T-helper 1 cell treated with Interleukin-12 subunit alpha and Interleukin-12 subunit beta and Interleukin-4 antibody, amounts not matched to agents 30 μg/mL and 1 μg/mL, for 36 hours (primary cell): Measurements from ENCODE around the gene KLRK1.
"Not testable (repeated sequence)": the region's sequence is repeated elsewhere in the genome, so short reads cannot be mapped to it uniquely, and the experiment has no call there.

Experiments
- H3K27ac Mint-ChIP-seq: one replicate; pipeline ENCODE4 v1.8.0; 2021; ENCODE audit warnings: mild to moderate bottlenecking, mixed read lengths
- H3K27me3 Mint-ChIP-seq: one replicate; pipeline ENCODE4 v1.8.0; 2021; ENCODE audit warnings: low read depth, mixed read lengths
- H3K36me3 Mint-ChIP-seq: one replicate; pipeline ENCODE4 v1.8.0; 2021; ENCODE audit warnings: low read depth, mixed read lengths
- H3K4me1 Mint-ChIP-seq: one replicate; pipeline ENCODE4 v1.8.0; 2021; ENCODE audit warnings: low read depth, mixed read lengths
- H3K4me3 Mint-ChIP-seq: one replicate; pipeline ENCODE4 v1.8.0; 2021; ENCODE audit warnings: mild to moderate bottlenecking, moderate library complexity, mixed read lengths
- H3K9me3 Mint-ChIP-seq: one replicate; pipeline ENCODE4 v1.8.0; 2021; ENCODE audit warnings: mixed read lengths

Gene KLRK1

GRCh38 chr12:10389904-10390303 is at the start of gene KLRK1:
TSS of gene KLRK1 (minus strand) at chr12:10390041. CDS start at chr12:10388810, 1,231 bp downstream.
- H3K27ac Mint-ChIP-seq: no peak within 1 kb of the TSS
- no peaks in the 10 kb centered on the region for H3K36me3 Mint-ChIP-seq
- H3K4me3 Mint-ChIP-seq: no peak within 1 kb of the TSS
- H3K27me3 Mint-ChIP-seq: peaks cover 39% of the 10 kb centered on the region
- H3K9me3 Mint-ChIP-seq: no peaks in the 10 kb centered on the region
- H3K4me1 Mint-ChIP-seq: no peaks in the 10 kb centered on the region

GRCh38 chr12:10437601-10438000 is 47.8 kb upstream of the KLRK1 start:
- not testable (repeated sequence) for H3K27ac Mint-ChIP-seq, H3K4me3 Mint-ChIP-seq, H3K36me3 Mint-ChIP-seq, H3K27me3 Mint-ChIP-seq, H3K4me1 Mint-ChIP-seq, H3K9me3 Mint-ChIP-seq

- not testable (repeated sequence) for H3K27ac Mint-ChIP-seq, H3K4me1 Mint-ChIP-seq, H3K27me3 Mint-ChIP-seq, H3K9me3 Mint-ChIP-seq, H3K4me3 Mint-ChIP-seq, H3K36me3 Mint-ChIP-seq
These were observed 46.0 kb upstream of the KLRK1 start, which contains the start of gene KLRC2 for GRCh38 chr12:10435816-10436215. TSS of gene KLRC2 (minus strand) at chr12:10436010. CDS start at chr12:10435986, 24 bp downstream.

GRCh38 chr12:10430623-10431022 is 40.8 kb upstream of the KLRK1 start:
- not testable (repeated sequence) for H3K9me3 Mint-ChIP-seq, H3K27ac Mint-ChIP-seq, H3K27me3 Mint-ChIP-seq, H3K4me1 Mint-ChIP-seq, H3K36me3 Mint-ChIP-seq, H3K4me3 Mint-ChIP-seq

GRCh38 chr12:10425938-10426337 is 36.1 kb upstream of the KLRK1 start:
- not testable (repeated sequence) for H3K4me3 Mint-ChIP-seq, H3K27ac Mint-ChIP-seq, H3K36me3 Mint-ChIP-seq, H3K27me3 Mint-ChIP-seq, H3K4me1 Mint-ChIP-seq, H3K9me3 Mint-ChIP-seq

DNA sequence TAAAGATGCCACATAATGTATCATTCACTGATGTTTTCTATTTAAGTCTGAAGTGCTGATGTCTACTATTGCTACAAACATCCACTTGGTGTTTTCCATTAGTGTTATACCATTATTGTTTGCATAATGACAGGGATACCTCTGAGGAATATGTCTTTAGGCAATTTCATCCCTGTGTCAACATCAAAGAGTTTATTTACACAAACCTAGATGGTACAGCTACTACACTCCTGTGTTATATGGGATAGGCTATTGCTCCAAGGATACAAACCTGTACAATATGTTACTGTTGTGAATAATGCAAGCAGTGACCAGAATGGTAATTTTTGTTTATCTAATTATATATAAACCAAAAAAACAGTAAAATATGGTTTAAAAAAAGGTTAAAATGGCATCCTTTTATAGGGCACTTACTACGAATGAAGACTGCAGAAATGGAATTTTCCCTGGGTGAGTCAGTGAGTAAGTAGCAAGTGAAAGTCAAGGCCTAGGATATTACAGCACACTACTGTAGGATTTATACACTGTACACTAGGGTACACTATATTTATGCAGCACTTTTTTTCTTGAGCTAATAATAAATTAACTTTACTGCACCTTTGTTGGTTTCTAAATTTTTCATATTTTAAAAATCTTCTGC is 34.5 kb upstream of the KLRK1 start:
- H3K4me3 Mint-ChIP-seq, H3K27me3 Mint-ChIP-seq, H3K27ac Mint-ChIP-seq, H3K36me3 Mint-ChIP-seq, H3K4me1 Mint-ChIP-seq, H3K9me3 Mint-ChIP-seq: not testable (repeated sequence)

DNA sequence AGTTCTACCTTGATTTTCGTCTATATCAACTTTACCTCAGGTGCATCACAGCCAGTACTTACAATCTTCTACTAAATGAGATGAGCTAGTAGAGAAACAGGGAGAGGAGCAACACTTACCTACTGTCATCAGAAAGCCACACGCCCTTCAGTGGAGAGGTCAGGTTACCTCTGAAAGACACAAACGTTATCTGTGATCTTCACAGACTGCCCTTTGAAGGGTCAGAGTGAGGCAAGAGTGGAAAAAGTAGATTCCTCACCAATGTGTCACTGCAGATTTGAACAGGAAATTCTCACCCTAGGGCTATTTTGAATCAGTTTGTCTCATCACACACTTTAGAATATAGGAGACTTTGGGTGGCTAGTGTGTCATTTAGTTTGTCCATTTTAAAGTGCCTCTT is 32.3 kb upstream of the KLRK1 start:
- H3K4me1 Mint-ChIP-seq, H3K27ac Mint-ChIP-seq, H3K27me3 Mint-ChIP-seq, H3K4me3 Mint-ChIP-seq, H3K36me3 Mint-ChIP-seq, H3K9me3 Mint-ChIP-seq: not testable (repeated sequence)

- not testable (repeated sequence) for H3K27ac Mint-ChIP-seq, H3K27me3 Mint-ChIP-seq, H3K36me3 Mint-ChIP-seq, H3K4me1 Mint-ChIP-seq, H3K4me3 Mint-ChIP-seq, H3K9me3 Mint-ChIP-seq
These were observed 30.5 kb upstream of the KLRK1 start, which contains the start of gene KLRC3 for GRCh38 chr12:10420334-10420733. TSS of gene KLRC3 (minus strand) at chr12:10420595. CDS start at chr12:10420550, 45 bp downstream.

- no peaks in the 10 kb centered on the region for H3K4me1 Mint-ChIP-seq
- H3K27me3 Mint-ChIP-seq: peaks cover 20% of the 10 kb centered on the region
- H3K9me3 Mint-ChIP-seq: no peaks in the 10 kb centered on the region
- no peaks in the 10 kb centered on the region for H3K36me3 Mint-ChIP-seq
- H3K27ac Mint-ChIP-seq: no peak within 1 kb of the TSS
- no peak within 1 kb of the TSS for H3K4me3 Mint-ChIP-seq
These were observed 19.6 kb upstream of the KLRK1 start, which contains the start of gene KLRC4 for GRCh38 chr12:10409392-10409791. TSS of gene KLRC4 (minus strand) at chr12:10409757. CDS start at chr12:10409575, 182 bp downstream.

- Mint-ChIP-seq H3K4me1 (no peaks in the 10 kb centered on the region), H3K4me3 (no peak overlapping the region), H3K36me3 (no peaks in the 10 kb centered on the region), H3K27me3 (peaks cover 19% of the 10 kb centered on the region), H3K27ac (no peak overlapping the region), H3K9me3 (no peaks in the 10 kb centered on the region)
These were observed 19.0 kb upstream of the KLRK1 start for GRCh38 chr12:10408842-10409241.

GRCh38 chr12:10406725-10407124 is 16.9 kb upstream of the KLRK1 start:
- H3K9me3 Mint-ChIP-seq: no peaks in the 10 kb centered on the region
- no peak overlapping the region for H3K4me3 Mint-ChIP-seq
- peaks cover 20% of the 10 kb centered on the region for H3K27me3 Mint-ChIP-seq
- H3K27ac Mint-ChIP-seq: no peak overlapping the region
- no peaks in the 10 kb centered on the region for H3K4me1 Mint-ChIP-seq
- H3K36me3 Mint-ChIP-seq: no peaks in the 10 kb centered on the region

DNA sequence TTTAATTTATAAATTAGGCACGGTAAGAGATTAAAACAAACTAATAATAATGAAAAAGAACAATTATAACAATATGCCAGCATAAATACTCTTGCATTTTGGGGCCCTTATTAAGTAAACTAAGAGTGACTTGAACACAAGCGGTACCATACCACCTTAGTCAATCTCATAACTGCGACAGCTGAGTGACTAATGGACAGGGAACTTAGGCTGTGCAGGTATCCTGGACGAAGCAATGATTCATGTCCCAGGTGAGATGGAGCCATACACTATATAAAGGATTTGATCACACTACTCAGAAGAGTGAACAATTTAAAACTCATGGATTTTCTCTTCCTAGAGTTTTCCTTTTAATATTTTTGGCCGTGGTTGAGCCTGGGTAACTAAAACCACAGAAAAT is 15.5 kb upstream of the KLRK1 start:
- H3K27ac Mint-ChIP-seq: no peak overlapping the region

GRCh38 chr12:10404798-10405197 is 15.0 kb upstream of the KLRK1 start:
- H3K9me3 Mint-ChIP-seq: no peaks in the 10 kb centered on the region
- H3K36me3 Mint-ChIP-seq: no peaks in the 10 kb centered on the region
- no peak overlapping the region for H3K27ac Mint-ChIP-seq
- no peak overlapping the region for H3K4me3 Mint-ChIP-seq
- H3K27me3 Mint-ChIP-seq: peaks cover 25% of the 10 kb centered on the region
- no peaks in the 10 kb centered on the region for H3K4me1 Mint-ChIP-seq

More for the DNA sequence above, 15.5 kb upstream of the KLRK1 start:
- no peaks in the 10 kb centered on the region for H3K9me3 Mint-ChIP-seq
- H3K4me1 Mint-ChIP-seq: no peaks in the 10 kb centered on the region
- H3K36me3 Mint-ChIP-seq: no peaks in the 10 kb centered on the region
- H3K27me3 Mint-ChIP-seq: peaks cover 25% of the 10 kb centered on the region
- no peak overlapping the region for H3K4me3 Mint-ChIP-seq

GRCh38 chr12:10400829-10401228 is 11.0 kb upstream of the KLRK1 start:
- H3K27ac Mint-ChIP-seq: no peak overlapping the region
- peaks cover 20% of the 10 kb centered on the region for H3K27me3 Mint-ChIP-seq
- no peak overlapping the region for H3K4me3 Mint-ChIP-seq
- no peaks in the 10 kb centered on the region for H3K36me3 Mint-ChIP-seq
- no peaks in the 10 kb centered on the region for H3K9me3 Mint-ChIP-seq
- no peaks in the 10 kb centered on the region for H3K4me1 Mint-ChIP-seq

- H3K36me3 Mint-ChIP-seq: no peaks in the 10 kb centered on the region
- peaks cover 29% of the 10 kb centered on the region for H3K27me3 Mint-ChIP-seq
- no peaks in the 10 kb centered on the region for H3K9me3 Mint-ChIP-seq
- H3K4me3 Mint-ChIP-seq: no peak overlapping the region
- no peak overlapping the region for H3K27ac Mint-ChIP-seq
- no peaks in the 10 kb centered on the region for H3K4me1 Mint-ChIP-seq
These were observed 8.3 kb upstream of the KLRK1 start for GRCh38 chr12:10398168-10398567.

GRCh38 chr12:10397296-10397695 is 7.5 kb upstream of the KLRK1 start:
- no peak overlapping the region for H3K27ac Mint-ChIP-seq
- H3K4me3 Mint-ChIP-seq: no peak overlapping the region
- H3K27me3 Mint-ChIP-seq: peaks cover 30% of the 10 kb centered on the region
- H3K9me3 Mint-ChIP-seq: no peaks in the 10 kb centered on the region
- H3K4me1 Mint-ChIP-seq: no peaks in the 10 kb centered on the region
- H3K36me3 Mint-ChIP-seq: no peaks in the 10 kb centered on the region
